Measurements from ENCODE around the gene APOBEC3H. TPM values are rescaled to one million over a fixed set of nuclear protein-coding genes. Genes with fewer than 3 reads are reported as not detected.
"Not testable (repeated sequence)": the region's sequence is repeated elsewhere in the genome, so short reads cannot be mapped to it uniquely, and the experiment has no call there.

Gene APOBEC3H
- total RNA-seq, 1 experiment from 2014 or later = 1.8 TPM

GRCh38 chr22:39066442-39067276 lies 30.4 kb upstream of the APOBEC3H start:
- H3K79me2 ChIP-seq (ENCODE audit: insufficient read depth, low read length); BruUV-seq (replicated peaks); H3K9me3 ChIP-seq (ENCODE audit: control insufficient read depth in 1 of 2, insufficient read depth in 1 of 2, low read depth in 1 of 2, low read length in 2 of 2); H3K4me1 ChIP-seq (ENCODE audit: control insufficient read depth in 1 of 2, insufficient read depth in 2 of 2, low read length in 2 of 2); H3K27me3 ChIP-seq (ENCODE audit: insufficient read depth, low read length); H4K20me1 ChIP-seq (ENCODE audit: insufficient read depth); H3K9me2 ChIP-seq (ENCODE audit: insufficient read depth); POLR2A ChIA-PET; ATAC-seq; H3K4me2 ChIP-seq (ENCODE audit: low read length); DNase-seq (ENCODE audit: low read depth, low spot score); CTCF ChIA-PET; RAD21 ChIA-PET (ENCODE audit: low non-redundant PET in 1 of 2, low total read pairs in 2 of 2, uncharacterized antibody in 2 of 2, unreplicated experiment in 2 of 2); H3K36me3 ChIP-seq (ENCODE audit: control insufficient read depth in 1 of 2, insufficient read depth in 2 of 2, low read length in 2 of 2); intact Hi-C loops (cut with micrococcal nuclease); H2AFZ ChIP-seq (ENCODE audit: low read depth, low read length, poor library complexity, severe bottlenecking); H3K9ac ChIP-seq (ENCODE audit: low read length); H3K4me3 ChIP-seq (replicated peaks in 1 of 2; ENCODE audit: low read depth in 1 of 2, low read length in 2 of 2): not testable (repeated sequence)
- peak overlapping the region; percentile 25 for H3K27ac ChIP-seq (ENCODE audit: low read depth, low read length)
- peak; percentile 4; the same call in 1 of the 2 replicates for TF ChIP-seq SP1 (IDR thresholded peaks at IDR 0.05; ENCODE audit: low read depth)

GRCh38 chr22:39068033-39068785 lies 28.8 kb upstream of the APOBEC3H start:
- TF ChIP-seq CTCF (IDR thresholded peaks at IDR 0.05 in 2 of 3, conservative IDR thresholded peaks at IDR 0.05 in 1 of 3; ENCODE audit: borderline replicate concordance in 1 of 3, insufficient read depth in 1 of 3, low read depth in 2 of 3, low read length in 2 of 3) (peak in 2 of 3 experiments; percentile 21 to 22; a peak in 2 of 6 replicates), ZBTB33 (IDR thresholded peaks at IDR 0.05; ENCODE audit: extremely low read depth, insufficient replicate concordance, low read length) (no peak)
- Histone ChIP-seq H3K79me2 (ENCODE audit: insufficient read depth, low read length) (no peaks in the 10 kb centered on the region), H3K27ac (ENCODE audit: low read depth, low read length) (no peak overlapping the region), H3K4me1 (ENCODE audit: control insufficient read depth in 1 of 2, insufficient read depth in 2 of 2, low read length in 2 of 2) (peaks cover 6 to 8% of the 10 kb centered on the region in 2 experiments; a peak in 2 of 4 replicates), H3K4me2 (ENCODE audit: low read length) (no peak overlapping the region), H3K27me3 (ENCODE audit: insufficient read depth, low read length) (no peaks in the 10 kb centered on the region), H4K20me1 (ENCODE audit: insufficient read depth) (no peaks in the 10 kb centered on the region), H3K9me3 (ENCODE audit: control insufficient read depth in 1 of 2, insufficient read depth in 1 of 2, low read depth in 1 of 2, low read length in 2 of 2) (no peaks in the 10 kb centered on the region), H2AFZ (ENCODE audit: low read depth, low read length, poor library complexity, severe bottlenecking) (no peak overlapping the region), H3K4me3 (replicated peaks in 1 of 2; ENCODE audit: low read depth in 1 of 2, low read length in 2 of 2) (no peak overlapping the region), H3K9ac (ENCODE audit: low read length) (no peak overlapping the region), H3K36me3 (ENCODE audit: control insufficient read depth in 1 of 2, insufficient read depth in 2 of 2, low read length in 2 of 2) (no peaks in the 10 kb centered on the region), H3K9me2 (ENCODE audit: insufficient read depth) (no peaks in the 10 kb centered on the region)
- DNase-seq (ENCODE audit: low read depth, low spot score) = no peak
- ChIA-PET RAD21 (ENCODE audit: low non-redundant PET in 1 of 2, low total read pairs in 2 of 2, uncharacterized antibody in 2 of 2, unreplicated experiment in 2 of 2) (no interaction called here), CTCF (interaction anchor here (0.7 kb wide), 1 partner anchor 54 kb away, joined by 3 read pairs; no protein-coding TSS in a partner anchor), POLR2A (no interaction called here)
- intact Hi-C loops (cut with micrococcal nuclease) = no loop called here
- BruUV-seq (replicated peaks) = no TSS peak
- ATAC-seq = 0 out of 2 replicates have a peak, but pooled peaks have one; percentile 36

Data from HCT116 (cell line).